HG03354 (cell line): ENCODE data around the gene BORCS5.

Experiments
- ATAC-seq: cut with Tn5 transposase; IDR thresholded peaks from one replicate; pipeline ENCODE4 v1.9.1; 2021; ENCODE audit warnings: mild to moderate bottlenecking; ENCODE audit not compliant: unreplicated experiment, poor library complexity, severe bottlenecking

The BORCS5 gene

DNA sequence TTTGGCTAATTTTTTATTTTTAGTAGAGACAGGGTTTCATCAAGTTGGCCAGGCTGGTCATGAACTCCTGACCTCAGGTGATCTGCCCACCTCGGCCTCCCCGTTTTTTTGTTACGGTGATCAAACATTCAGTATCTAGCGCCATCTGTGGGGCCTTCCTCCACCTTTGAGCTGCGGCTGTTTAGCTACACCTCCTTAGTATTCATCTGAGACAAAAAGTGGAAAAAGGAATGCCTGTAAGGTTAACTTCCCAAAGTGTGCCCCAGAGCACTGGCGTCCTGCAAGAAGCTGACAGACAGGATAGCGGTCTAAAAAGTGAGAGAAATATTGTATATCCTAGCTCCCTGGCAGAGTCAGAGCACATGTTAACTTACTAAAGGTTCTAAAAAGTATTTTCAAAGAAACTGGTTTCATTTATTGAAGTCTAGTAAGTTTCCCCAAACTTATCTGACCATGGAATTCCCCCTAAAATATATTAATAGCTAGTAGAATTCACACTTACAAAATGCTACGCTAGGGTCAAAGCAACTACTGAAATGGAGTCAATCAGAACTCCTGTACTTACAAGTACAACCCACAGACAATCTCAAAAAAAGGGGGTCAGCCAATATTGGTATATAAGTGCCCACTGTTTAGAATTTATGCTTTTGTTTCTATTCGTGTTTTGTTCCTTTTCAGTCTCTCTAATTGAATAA is 146.7 kb downstream of the BORCS5 start:
- no peak for ATAC-seq

GRCh38 chr12:12505544-12506495 is 148.9 kb downstream of the BORCS5 start:
- peak; percentile 93 for ATAC-seq

- ATAC-seq, result no peak
Measured at GRCh38 chr12:12506496-12506890, 149.6 kb downstream of the BORCS5 start.

GRCh38 chr12:12507121-12507520 is 150.2 kb downstream of the BORCS5 start:
- ATAC-seq, result no peak

- ATAC-seq, result no peak
Measured at GRCh38 chr12:12508612-12509011, 151.7 kb downstream of the BORCS5 start.

- ATAC-seq, result no peak
Measured at GRCh38 chr12:12510141-12510540, 153.3 kb downstream of the BORCS5 start.

GRCh38 chr12:12510551-12510950 is 153.7 kb downstream of the BORCS5 start:
- ATAC-seq, result no peak

GRCh38 chr12:12511021-12511783 is 154.3 kb downstream of the BORCS5 start:
- no peak for ATAC-seq

DNA sequence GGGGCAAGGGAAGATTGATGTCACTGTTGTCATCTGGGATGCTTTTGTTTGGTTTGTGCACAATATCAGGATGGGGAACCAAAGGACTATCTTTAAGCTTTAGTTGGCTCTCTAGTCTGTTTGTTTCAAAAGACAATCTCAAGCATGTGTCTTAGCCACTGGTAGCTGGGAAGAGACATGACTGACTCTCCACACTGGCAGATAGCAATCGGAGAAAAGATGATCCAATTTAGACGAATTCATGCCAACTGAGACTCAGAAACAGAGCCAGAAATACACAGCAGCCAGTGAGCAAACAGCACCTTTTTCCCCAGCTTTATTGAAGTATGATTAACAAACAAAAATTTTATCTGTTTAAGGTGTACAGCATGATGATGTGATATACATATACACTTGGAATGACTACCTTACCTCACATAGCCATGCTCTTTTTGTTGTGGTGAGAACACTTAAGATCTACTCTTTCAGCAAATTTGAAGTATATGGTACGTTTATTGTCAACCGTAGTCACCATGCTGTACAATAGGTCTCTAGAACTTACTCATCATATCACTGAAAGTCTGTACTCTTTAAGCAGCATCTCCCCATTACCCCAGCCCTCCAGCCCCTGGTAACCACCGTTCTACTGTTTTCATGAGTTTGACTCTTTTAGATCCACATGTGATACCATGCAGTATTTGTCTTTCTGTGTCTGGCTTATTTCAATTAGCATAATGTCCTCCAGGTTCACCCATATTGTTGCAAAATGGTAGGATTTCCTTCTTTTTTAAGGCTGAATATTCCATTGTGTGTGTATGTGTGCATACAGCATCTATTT is 155.2 kb downstream of the BORCS5 start:
- no peak for ATAC-seq

GRCh38 chr12:12513416-12514006 is 156.6 kb downstream of the BORCS5 start:
- no peak for ATAC-seq

- no peak for ATAC-seq
Measured at GRCh38 chr12:12518464-12518845, 161.6 kb downstream of the BORCS5 start.

DNA sequence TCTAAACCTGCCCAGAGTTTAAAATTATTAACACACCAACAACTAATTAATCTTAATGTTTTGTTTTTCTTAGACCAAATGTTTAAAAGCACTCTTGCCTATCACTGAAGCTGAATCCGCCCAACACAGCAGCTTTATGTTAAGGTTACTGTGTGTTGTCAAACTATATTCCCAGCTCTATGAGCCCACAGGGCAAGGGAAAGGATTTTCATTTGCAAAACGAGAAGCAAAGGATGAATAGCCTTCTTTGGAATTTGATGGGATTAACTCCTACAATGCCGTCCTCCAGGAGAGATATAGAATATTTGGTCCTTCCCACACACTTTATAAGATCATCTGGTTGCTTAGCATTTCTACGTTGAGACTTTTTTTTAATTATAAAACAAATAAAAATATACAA is 162.0 kb downstream of the BORCS5 start:
- ATAC-seq, result no peak
